GM12873 (cell line): Measurements from ENCODE around the gene AKAP10.

Source experiments
- TF ChIP-seq, protein P1 (sequence below): IDR thresholded peaks from 2 replicates; pipeline ENCODE4 v1.5.1; 2012; ENCODE audit warnings: low read depth, mild to moderate bottlenecking, moderate library complexity, low read length, control low read depth; ENCODE audit not compliant: insufficient read depth; ENCODE audit errors: missing control alignments

Gene AKAP10

DNA sequence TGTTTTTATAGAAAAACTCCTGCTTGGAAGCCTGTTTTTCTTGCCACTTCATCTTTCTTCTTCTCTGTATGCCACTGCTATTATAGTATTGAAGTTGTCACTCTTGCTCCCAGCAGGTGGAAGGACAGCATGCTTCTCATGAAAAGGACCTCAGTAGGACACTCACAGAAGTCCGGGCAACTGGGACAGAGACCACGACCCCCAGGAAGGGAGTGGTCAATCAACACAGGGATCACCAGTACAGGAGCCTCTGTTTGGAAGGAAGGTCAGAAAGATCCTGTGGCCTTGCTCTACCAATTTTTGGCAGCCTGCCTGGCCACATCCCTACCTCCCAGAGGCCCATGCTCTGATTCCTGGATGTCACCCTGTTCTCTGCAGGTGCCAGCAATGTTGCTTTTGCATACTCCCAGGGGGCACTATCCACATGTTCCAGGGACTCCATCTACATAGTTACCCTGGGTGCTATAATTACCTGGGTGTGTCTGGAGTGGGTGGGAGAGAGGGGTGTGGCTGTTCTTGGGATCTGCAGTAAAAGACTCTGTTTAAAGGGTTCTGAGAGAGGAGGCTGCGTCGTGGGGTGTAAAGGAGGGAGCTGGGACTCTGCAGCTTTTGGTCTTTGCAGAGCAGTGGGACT lies 13.7 kb upstream of the AKAP10 start:
- TF ChIP-seq, protein P1, sequence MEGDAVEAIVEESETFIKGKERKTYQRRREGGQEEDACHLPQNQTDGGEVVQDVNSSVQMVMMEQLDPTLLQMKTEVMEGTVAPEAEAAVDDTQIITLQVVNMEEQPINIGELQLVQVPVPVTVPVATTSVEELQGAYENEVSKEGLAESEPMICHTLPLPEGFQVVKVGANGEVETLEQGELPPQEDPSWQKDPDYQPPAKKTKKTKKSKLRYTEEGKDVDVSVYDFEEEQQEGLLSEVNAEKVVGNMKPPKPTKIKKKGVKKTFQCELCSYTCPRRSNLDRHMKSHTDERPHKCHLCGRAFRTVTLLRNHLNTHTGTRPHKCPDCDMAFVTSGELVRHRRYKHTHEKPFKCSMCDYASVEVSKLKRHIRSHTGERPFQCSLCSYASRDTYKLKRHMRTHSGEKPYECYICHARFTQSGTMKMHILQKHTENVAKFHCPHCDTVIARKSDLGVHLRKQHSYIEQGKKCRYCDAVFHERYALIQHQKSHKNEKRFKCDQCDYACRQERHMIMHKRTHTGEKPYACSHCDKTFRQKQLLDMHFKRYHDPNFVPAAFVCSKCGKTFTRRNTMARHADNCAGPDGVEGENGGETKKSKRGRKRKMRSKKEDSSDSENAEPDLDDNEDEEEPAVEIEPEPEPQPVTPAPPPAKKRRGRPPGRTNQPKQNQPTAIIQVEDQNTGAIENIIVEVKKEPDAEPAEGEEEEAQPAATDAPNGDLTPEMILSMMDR: no peak

DNA sequence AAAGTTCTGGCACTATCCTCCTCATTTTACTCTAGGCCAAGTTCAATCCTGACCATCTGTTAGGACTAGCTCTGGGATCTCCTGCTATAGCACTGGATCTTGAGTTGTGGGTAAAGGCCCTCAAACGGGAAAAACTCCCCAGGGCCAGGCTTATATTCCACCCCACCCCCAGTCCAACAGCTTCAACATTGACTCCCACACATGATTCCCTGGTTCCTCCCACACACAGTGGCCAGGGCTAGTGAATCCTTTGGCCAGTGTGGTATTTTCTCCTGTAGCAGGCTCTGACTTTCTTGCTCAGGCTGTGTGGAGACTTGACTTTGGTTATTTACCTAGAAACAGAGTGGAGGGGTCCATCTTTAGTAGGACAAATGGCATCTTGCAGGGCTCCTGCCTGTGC lies 10.3 kb upstream of the AKAP10 start:
- TF ChIP-seq, protein P1: no peak

DNA sequence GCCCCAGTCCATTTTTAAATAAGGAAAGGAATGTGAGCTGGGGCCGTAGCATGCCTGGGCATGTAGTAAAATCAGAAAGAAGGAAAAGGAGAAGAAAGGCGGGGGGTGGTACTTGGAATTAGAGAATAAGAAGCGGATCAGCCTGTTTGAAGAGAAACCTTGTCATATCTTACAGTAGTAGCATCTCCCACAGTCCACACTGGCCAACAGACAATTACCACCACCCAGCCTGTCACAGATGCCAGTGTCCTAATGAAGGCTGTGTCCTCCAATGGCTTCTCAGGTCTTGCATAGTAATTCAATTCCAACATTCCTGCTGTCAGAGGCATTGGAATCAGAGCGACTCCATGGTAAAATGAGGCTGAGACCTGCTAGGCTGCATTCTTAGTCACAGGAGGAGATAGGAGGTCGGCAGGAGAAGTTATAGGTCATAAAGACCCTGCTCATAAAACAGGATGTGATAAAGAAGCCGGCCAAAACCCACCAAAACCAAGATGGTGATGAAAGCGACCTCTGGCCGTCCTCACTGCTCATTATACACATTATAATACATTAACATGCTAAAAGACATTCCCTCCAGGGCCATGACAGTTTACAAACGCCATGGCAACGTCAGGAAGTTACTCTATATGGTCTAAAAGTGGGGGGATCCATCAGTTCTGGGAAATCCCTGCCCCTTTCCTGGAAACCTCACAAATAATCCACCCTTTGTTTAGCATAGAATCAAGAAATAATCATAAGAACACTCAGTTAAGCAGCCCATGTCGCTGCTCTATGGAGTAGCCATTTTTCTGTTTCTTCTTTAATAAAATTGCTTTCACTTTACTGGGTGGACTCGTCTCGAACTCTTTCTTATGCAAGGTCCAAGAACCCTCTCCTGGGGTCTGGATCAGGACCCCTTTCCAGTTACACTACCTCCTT lies 9.6 kb upstream of the AKAP10 start:
- TF ChIP-seq, protein P1: no peak

DNA sequence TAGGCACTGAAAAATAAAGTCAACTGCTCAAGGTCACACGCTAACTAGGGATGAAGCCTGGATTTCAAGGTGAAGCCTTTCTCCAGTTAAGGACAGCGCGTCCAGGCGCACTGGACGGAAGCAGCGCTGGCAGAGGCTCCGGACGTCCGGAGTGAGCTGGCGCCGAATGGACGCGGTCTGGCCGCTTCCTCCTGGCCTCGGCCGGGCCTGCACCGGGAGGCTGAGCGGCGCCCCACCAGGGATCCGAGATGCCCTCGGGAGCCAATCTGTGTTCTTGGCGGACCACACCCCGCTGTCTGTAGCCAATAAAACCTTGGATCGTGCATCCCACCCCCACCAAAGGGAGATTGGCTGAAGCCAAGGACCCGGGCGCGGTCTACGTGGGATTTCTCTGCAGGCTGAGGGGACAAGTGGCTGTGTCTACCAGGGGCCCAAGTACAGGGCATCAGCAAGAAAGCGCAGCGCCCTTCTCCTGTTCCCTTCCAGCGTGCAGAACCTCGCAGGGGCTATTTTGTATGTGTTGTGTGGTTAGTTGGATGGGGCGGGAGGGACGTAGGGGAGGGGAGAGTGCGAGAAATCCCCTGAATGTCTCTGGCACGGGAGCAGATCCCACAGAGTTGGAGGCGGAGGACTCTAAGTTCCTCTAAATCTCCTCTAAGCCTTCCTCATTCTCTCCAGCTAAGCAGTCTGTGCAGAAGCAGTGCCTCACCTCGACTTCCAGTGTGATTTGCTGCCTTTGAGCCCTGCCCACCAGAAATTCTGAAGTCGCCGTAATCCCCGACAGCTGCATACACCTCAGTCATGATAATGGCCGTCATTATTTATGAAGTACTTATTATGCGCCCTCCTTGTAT lies 2.5 kb upstream of the AKAP10 start:
- TF ChIP-seq, protein P1: no peak

DNA sequence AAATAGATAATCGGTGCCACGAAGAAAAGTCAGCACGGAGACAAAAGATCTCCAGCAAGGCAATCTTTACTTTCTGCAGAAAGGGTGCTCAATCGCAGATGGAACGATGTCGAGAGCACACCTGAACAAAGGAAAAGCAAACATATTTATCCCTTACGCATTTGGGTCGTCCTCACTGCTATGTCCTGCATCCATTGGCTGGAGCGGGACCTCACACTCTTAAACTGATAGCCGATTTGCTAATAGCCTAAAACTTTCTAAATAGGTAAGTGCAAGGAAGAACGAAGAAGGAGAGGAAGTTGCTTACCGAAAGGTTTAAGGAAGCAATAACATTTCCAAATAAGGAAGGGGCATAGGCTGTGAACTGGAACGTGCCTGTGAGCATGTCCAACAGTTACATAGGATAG lies 1.2 kb upstream of the AKAP10 start:
- TF ChIP-seq, protein P1: no peak

DNA sequence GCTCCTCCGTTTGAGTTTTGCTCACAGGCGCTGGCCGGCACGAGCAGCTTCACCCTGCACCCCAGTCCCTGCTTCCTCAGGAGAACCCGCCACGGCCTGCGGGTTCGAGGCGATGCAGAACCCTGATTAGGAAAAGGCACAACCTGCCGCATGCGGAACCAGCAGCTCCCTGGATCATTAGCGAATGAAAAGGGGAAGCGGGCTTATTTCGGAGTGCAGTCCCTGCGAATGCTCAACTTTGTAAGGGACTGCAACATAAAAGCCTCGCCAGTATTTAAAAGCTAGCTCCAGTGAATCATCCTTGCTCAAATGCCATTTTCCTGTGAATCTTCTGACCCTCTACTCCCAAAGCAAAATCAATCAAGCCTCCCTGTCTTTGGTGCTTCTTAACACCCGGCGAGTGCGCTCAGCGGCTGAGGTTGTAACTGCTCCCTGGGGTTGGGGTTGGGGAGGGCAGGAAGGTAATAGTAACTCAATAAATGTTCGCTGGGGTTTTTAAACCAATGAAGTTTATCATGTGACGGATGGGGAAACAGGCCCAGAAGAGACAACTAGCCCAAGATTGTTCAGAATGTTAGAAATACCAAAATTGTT lies 678 bp upstream of the AKAP10 start:
- TF ChIP-seq, protein P1: peak; percentile 32
